C4-2B (cell line): Measurements from ENCODE around the gene COL4A2.

Experiments used
- CTCF ChIP-seq: fragments of 450-650 bp; conservative IDR thresholded peaks from 2 replicates; pipeline ENCODE4 v1.5.1; 2017; ENCODE audit warnings: mild to moderate bottlenecking
- ZFX ChIP-seq: fragments of 450-650 bp; IDR thresholded peaks from 2 replicates; pipeline ENCODE4 v1.6.1; 2017

GRCh38 chr13:110490009-110490770 is 183.1 kb downstream of the COL4A2 start:
- TF ChIP-seq CTCF (no peak), ZFX (no peak)
